ENCODE measurements around the gene PDE8A. TPM values are rescaled to one million over a fixed set of nuclear protein-coding genes. Genes with fewer than 3 reads are reported as not detected.

Gene PDE8A
- total and polyA plus RNA-seq, 11 donors, result 9.4 to 21.5 (median 15.9) TPM

DNA sequence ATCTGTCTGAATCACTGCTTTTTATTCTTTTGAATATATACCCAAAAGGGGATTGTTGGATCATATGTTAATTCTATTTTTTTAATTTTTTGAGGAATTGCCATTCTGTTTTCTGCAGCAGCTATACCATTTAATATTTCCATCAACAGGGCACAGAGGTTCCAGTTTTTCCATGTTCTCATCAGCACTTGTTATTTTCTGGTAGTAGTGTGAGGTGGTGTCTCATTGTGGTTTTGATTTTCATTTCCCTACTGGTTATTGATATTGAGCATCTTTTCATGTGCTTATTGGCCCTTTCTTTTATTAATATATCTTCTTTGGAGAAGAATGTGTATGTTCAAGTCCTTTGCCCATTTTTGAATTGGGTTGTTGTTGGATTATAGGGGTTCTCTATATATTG lies 68.1 kb downstream of the PDE8A start:
- Histone ChIP-seq H3K27me3 (no peaks in the 10 kb centered on the region), H3K4me3 (no peak overlapping the region), H3K9me3 (peaks cover 0 to 3% (median 0%) of the 10 kb centered on the region in 12 donors), H3K4me1 (peaks cover 0 to 50% (median 26%) of the 10 kb centered on the region in 12 donors), H3K36me3 (no peaks in the 10 kb centered on the region), H3K27ac (peak overlapping the region in 1 of 12 donors; percentile 11)
- TF ChIP-seq, protein P1, sequence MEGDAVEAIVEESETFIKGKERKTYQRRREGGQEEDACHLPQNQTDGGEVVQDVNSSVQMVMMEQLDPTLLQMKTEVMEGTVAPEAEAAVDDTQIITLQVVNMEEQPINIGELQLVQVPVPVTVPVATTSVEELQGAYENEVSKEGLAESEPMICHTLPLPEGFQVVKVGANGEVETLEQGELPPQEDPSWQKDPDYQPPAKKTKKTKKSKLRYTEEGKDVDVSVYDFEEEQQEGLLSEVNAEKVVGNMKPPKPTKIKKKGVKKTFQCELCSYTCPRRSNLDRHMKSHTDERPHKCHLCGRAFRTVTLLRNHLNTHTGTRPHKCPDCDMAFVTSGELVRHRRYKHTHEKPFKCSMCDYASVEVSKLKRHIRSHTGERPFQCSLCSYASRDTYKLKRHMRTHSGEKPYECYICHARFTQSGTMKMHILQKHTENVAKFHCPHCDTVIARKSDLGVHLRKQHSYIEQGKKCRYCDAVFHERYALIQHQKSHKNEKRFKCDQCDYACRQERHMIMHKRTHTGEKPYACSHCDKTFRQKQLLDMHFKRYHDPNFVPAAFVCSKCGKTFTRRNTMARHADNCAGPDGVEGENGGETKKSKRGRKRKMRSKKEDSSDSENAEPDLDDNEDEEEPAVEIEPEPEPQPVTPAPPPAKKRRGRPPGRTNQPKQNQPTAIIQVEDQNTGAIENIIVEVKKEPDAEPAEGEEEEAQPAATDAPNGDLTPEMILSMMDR (IDR thresholded peaks at IDR 0.05), result no peak
- TF ChIP-seq POLR2A (IDR thresholded peaks at IDR 0.05), result no peak
- intact Hi-C loops (cut with DNase I), result loop anchor here in 5 of 10 donors (5.0 to 10.0 kb wide), 4 partner anchors 185 to 465 kb away; no protein-coding TSS in a partner anchor
- ATAC-seq (no peak), DNase-seq (no peak)

- no peaks in the 10 kb centered on the region for H3K36me3 ChIP-seq
- intact Hi-C loops (cut with DNase I), result loop anchor here in 1 of 10 donors (2.0 kb wide), 1 partner anchor 21 kb away; no protein-coding TSS in a partner anchor
- no peak for TF ChIP-seq POLR2A (IDR thresholded peaks at IDR 0.05)
- TF ChIP-seq, protein P1 (IDR thresholded peaks at IDR 0.05), result no peak
- peaks cover 0 to 22% (median 12%) of the 10 kb centered on the region in 12 donors for H3K4me1 ChIP-seq
- no peak overlapping the region for H3K4me3 ChIP-seq
- WGBS, 4 donors, result 50 to 99% (median 94%) methylated on average over 2 of the region's 2 CpGs
- ATAC-seq (no peak), DNase-seq (no peak)
- no peak overlapping the region for H3K27ac ChIP-seq
- no peaks in the 10 kb centered on the region for H3K27me3 ChIP-seq
- peaks cover 0 to 30% (median 4%) of the 10 kb centered on the region in 12 donors for H3K9me3 ChIP-seq
Observed at GRCh38 chr15:85059734-85060133, 78.1 kb downstream of the PDE8A start.

DNA sequence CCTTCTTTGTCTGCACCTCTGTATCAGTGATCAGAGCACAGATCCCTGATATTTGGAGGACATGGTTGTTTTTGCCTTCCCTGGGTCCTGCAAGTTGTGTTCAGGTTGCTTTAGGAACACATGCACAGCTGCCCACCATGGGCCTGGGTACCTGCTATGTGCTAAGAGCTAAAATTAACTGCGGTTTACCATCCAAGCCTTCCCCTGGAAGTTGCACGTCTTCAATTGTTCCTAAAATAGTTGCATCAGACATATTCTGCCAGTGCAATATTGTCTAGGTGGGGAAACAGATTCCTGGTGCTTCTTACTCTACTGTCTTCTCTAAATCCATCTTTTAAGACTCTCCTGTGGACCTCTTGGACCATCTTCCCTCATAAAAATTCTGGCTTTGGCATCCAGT lies 80.9 kb downstream of the PDE8A start:
- WGBS, 4 donors, result 28 to 39% (median 35%) methylated on average over 2 of the region's 2 CpGs
- no peaks in the 10 kb centered on the region for H3K27me3 ChIP-seq
- H3K9me3 ChIP-seq, result peaks cover 0 to 30% (median 4%) of the 10 kb centered on the region in 12 donors
- no peak overlapping the region for H3K4me3 ChIP-seq
- H3K27ac ChIP-seq, result no peak overlapping the region
- TF ChIP-seq, protein P1 (IDR thresholded peaks at IDR 0.05), result no peak
- TF ChIP-seq POLR2A (IDR thresholded peaks at IDR 0.05), result no peak
- peaks cover 0 to 22% (median 12%) of the 10 kb centered on the region in 12 donors for H3K4me1 ChIP-seq
- H3K36me3 ChIP-seq, result peaks cover 0 to 9% (median 5%) of the 10 kb centered on the region in 9 donors
- intact Hi-C loops (cut with DNase I), result no loop called here
- peak in 3 of 4 donors; percentile 38 to 69 (median 53) for ATAC-seq
- DNase-seq, result no peak

DNA sequence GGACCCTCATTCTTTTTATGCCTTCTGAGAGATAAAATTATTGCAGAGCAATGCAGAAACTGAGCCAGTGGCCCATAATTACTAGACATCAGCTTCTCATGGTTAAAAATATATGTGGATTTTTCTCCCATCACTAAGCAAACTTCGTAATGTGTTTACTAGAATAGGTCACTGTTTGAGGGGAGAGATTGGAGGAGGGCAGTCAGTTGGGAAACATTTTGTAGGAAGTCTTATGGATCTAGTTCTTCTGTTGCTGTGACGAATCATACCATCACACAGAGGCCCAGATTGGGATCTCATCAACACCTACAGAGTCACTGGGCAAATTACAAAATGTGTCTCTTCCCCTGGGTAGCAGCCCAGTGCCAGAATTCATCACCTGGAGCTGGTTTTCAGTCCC lies 81.4 kb downstream of the PDE8A start:
- H3K27me3 ChIP-seq, result no peaks in the 10 kb centered on the region
- ATAC-seq (no peak), DNase-seq (no peak)
- no peak overlapping the region for H3K27ac ChIP-seq
- TF ChIP-seq POLR2A (IDR thresholded peaks at IDR 0.05), result no peak
- TF ChIP-seq, protein P1 (IDR thresholded peaks at IDR 0.05), result no peak
- 87 to 95% (median 95%) methylated on average over 2 of the region's 2 CpGs for WGBS, 4 donors
- peaks cover 0 to 13% (median 10%) of the 10 kb centered on the region in 9 donors for H3K36me3 ChIP-seq
- H3K4me3 ChIP-seq, result no peak overlapping the region
- peaks cover 0 to 29% (median 4%) of the 10 kb centered on the region in 12 donors for H3K9me3 ChIP-seq
- intact Hi-C loops (cut with DNase I), result no loop called here
- peaks cover 0 to 22% (median 12%) of the 10 kb centered on the region in 12 donors for H3K4me1 ChIP-seq
